Chondrocyte (in vitro differentiated cells): ENCODE data around the gene TMEM132C. TPM values are rescaled to one million over a fixed set of nuclear protein-coding genes. Genes with fewer than 3 reads are reported as not detected.

Experiments
- DNase-seq: peaks from one replicate; pipeline ENCODE4 v3.0.0; 2021; ENCODE audit warnings: mixed read lengths, low spot score
- H3K27ac Mint-ChIP-seq: one replicate; pipeline ENCODE4 v1.8.0; 2021; ENCODE audit warnings: mild to moderate bottlenecking, moderate library complexity, mixed read lengths; ENCODE audit not compliant: unreplicated experiment
- H3K27me3 Mint-ChIP-seq: 2 replicates; pipeline ENCODE4 v1.8.0; 2021; ENCODE audit warnings: low read depth, mixed read lengths
- H3K36me3 Mint-ChIP-seq: 2 replicates; pipeline ENCODE4 v1.8.0; 2021; ENCODE audit warnings: low read depth, mixed read lengths
- H3K4me1 Mint-ChIP-seq: 2 replicates; pipeline ENCODE4 v1.8.0; 2021; ENCODE audit warnings: low read depth, mild to moderate bottlenecking, mixed read lengths
- H3K4me3 Mint-ChIP-seq: one replicate; pipeline ENCODE4 v1.8.0; 2021; ENCODE audit warnings: mild to moderate bottlenecking, moderate library complexity, mixed read lengths; ENCODE audit not compliant: unreplicated experiment
- H3K9me3 Mint-ChIP-seq: 2 replicates; pipeline ENCODE4 v1.8.0; 2021; ENCODE audit warnings: low read depth, mixed read lengths
- total RNA-seq: library from RNA; stranded (reverse); gene quantifications from 3 replicates; pipeline ENCODE4 v1.2.1, GENCODE V29; 2021
- TF ChIP-seq, protein P1 (sequence below): fragments of 200-600 bp; sonication (generic); IDR thresholded peaks from 2 replicates; pipeline ENCODE4 v1.5.0; 2021; ENCODE audit warnings: antibody characterized with exemption, mild to moderate bottlenecking, moderate library complexity

Gene TMEM132C
- total RNA-seq, 1 donor from 2014 or later, result not detected

DNA sequence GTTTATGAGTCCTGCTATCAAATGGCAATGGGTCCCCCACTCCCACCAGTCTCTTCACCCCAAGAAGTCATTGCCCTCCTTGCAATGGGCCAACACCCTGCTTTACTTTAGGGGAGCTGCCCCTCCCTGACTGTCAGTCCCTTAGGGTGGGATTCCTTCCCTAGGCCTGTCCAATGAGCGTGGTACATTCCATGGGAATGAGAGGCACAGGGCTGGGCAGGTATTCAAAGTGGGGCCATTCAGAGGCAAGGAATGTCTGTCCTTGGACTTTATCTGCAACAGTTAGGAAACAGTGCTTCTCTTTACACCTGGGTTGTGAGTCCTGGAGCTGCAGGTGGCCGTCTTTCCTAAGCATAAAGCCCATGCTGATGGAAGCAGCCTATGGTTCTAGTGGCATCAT is 40.8 kb downstream of the TMEM132C start:
- Mint-ChIP-seq H3K9me3 (peaks cover 14% of the 10 kb centered on the region), H3K4me3 (no peak overlapping the region), H3K4me1 (no peaks in the 10 kb centered on the region), H3K36me3 (no peaks in the 10 kb centered on the region), H3K27ac (no peak overlapping the region), H3K27me3 (no peaks in the 10 kb centered on the region)
- TF ChIP-seq, protein P1, sequence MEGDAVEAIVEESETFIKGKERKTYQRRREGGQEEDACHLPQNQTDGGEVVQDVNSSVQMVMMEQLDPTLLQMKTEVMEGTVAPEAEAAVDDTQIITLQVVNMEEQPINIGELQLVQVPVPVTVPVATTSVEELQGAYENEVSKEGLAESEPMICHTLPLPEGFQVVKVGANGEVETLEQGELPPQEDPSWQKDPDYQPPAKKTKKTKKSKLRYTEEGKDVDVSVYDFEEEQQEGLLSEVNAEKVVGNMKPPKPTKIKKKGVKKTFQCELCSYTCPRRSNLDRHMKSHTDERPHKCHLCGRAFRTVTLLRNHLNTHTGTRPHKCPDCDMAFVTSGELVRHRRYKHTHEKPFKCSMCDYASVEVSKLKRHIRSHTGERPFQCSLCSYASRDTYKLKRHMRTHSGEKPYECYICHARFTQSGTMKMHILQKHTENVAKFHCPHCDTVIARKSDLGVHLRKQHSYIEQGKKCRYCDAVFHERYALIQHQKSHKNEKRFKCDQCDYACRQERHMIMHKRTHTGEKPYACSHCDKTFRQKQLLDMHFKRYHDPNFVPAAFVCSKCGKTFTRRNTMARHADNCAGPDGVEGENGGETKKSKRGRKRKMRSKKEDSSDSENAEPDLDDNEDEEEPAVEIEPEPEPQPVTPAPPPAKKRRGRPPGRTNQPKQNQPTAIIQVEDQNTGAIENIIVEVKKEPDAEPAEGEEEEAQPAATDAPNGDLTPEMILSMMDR, result no peak
- no peak for DNase-seq

DNA sequence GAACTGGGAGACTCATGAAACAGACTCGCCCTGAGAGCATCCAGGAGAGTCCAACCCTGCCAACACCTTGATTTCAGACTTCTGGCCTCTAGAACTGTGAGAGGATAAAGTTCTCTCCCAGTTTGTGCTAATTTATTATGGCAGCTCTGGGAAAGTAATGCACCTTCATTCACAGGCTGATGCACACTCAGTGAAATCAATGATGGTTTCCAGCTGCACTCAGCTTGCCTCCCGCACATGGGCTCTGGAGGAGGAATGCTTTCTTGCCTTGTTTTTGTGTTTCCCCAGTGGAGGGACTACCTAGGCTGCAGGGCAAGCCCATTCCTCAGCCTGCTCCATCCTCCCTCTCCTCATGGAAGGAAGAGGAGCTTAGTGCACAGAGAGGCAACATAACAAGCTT is 45.7 kb downstream of the TMEM132C start:
- DNase-seq, result no peak
- Mint-ChIP-seq H3K4me3 (no peak overlapping the region), H3K4me1 (peaks cover 6% of the 10 kb centered on the region)

DNA sequence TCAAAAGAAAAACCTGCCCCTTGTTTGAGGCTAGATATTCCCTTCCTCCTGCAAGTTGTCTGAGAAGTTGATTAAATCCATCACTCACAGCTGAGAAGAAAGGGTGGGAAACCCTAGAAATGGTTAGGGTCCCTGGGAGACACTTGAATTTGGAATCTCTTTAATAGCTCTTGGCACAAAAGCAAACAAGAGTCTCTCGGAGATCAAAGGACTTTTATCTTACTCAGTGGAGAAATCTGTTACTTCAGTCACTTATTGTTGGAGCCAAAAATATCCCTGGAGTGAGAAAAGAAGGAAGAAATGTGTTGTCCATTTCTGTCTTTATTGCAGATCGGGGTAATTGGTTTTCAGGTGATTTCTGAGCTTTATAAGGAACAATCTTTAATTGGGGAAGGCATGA is 47.0 kb downstream of the TMEM132C start:
- H3K4me1 Mint-ChIP-seq, result peaks cover 6% of the 10 kb centered on the region
- TF ChIP-seq, protein P1, result no peak
- no peaks in the 10 kb centered on the region for H3K36me3 Mint-ChIP-seq
- no peak overlapping the region for H3K27ac Mint-ChIP-seq
- no peak overlapping the region for H3K4me3 Mint-ChIP-seq
- peaks cover 2% of the 10 kb centered on the region for H3K27me3 Mint-ChIP-seq
- DNase-seq, result no peak
- H3K9me3 Mint-ChIP-seq, result peaks cover 18% of the 10 kb centered on the region

More for the DNA sequence above, 45.7 kb downstream of the TMEM132C start:
- Mint-ChIP-seq H3K27ac (no peak overlapping the region), H3K36me3 (no peaks in the 10 kb centered on the region), H3K9me3 (peaks cover 16% of the 10 kb centered on the region), H3K27me3 (peaks cover 2% of the 10 kb centered on the region)
- TF ChIP-seq, protein P1, result no peak

DNA sequence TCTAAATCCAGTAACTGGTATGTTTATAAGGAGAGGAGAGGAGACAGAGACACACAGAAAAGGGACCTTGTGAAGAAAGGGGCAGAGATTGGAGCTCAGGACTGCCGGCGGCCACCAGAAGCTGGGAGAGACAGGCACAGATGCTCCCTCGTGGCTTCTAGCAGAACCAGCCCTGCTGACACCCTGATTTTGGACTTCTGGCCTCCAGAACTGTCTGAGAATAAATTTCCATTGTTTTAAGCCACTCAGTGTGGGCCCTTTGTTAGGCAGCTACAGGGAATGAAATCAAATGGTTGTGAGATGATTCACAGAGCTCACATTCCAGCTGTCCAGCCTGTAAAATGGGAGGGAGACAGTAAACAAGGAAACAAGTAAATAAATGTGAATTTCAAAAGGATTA is 47.6 kb downstream of the TMEM132C start:
- peaks cover 21% of the 10 kb centered on the region for H3K9me3 Mint-ChIP-seq
- TF ChIP-seq, protein P1, result no peak
- peaks cover 6% of the 10 kb centered on the region for H3K4me1 Mint-ChIP-seq
- H3K4me3 Mint-ChIP-seq, result no peak overlapping the region
- H3K27ac Mint-ChIP-seq, result no peak overlapping the region
- no peaks in the 10 kb centered on the region for H3K36me3 Mint-ChIP-seq
- DNase-seq, result no peak
- peaks cover 2% of the 10 kb centered on the region for H3K27me3 Mint-ChIP-seq

DNA sequence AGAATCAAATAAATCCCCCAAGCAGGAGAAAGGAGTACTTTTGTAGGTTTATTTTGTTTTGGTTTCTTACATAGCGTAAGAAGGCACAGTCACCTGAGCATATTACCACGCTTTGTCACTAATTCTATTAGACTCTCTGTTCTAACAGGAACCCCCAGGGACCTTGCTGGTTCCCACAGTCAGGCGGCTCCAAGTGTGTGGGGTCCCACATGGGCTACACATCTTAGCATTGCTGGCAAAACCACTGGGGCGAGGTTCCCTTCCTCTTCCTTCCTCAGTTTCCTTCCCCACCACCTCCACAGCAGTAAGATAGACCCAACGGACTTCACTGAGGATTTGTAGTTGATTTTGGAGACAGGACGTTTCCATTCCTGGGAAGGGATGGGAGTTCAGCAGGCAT is 49.1 kb downstream of the TMEM132C start:
- Mint-ChIP-seq H3K27me3 (peaks cover 2% of the 10 kb centered on the region), H3K4me1 (peaks cover 6% of the 10 kb centered on the region), H3K27ac (no peak overlapping the region), H3K4me3 (no peak overlapping the region), H3K36me3 (no peaks in the 10 kb centered on the region), H3K9me3 (peaks cover 17% of the 10 kb centered on the region)
- no peak for DNase-seq
- TF ChIP-seq, protein P1, result no peak
